HepG2 (cell line): Measurements from ENCODE around the gene NEK8. TPM values are rescaled to one million over a fixed set of nuclear protein-coding genes. Genes with fewer than 3 reads are reported as not detected.

Source experiments
- CREBL2 ChIP-seq: sonication (generic); formaldehyde crosslinking; IDR thresholded peaks from 2 replicates; pipeline ENCODE4 v1.8.1; 2023; ENCODE audit warnings: missing genetic modification reagents, mild to moderate bottlenecking, borderline replicate concordance
- FOXA1 ChIP-seq, 2 experiments: fragments of 450-650 bp in 1 of 2; sonication (generic) in 1 of 2; formaldehyde crosslinking in 1 of 2; IDR thresholded peaks; 2 replicates each; pipeline versions ENCODE4 v1.4.0 to v1.6.1; 2016 to 2020; ENCODE audit warnings: missing genetic modification reagents in 1 of 2
- HOXA5 ChIP-seq: sonication (generic); formaldehyde crosslinking; IDR thresholded peaks from 2 replicates; pipeline ENCODE4 v1.4.0; 2020; ENCODE audit warnings: missing genetic modification reagents
- MLLT10 ChIP-seq: sonication (generic); formaldehyde crosslinking; IDR thresholded peaks from 2 replicates; pipeline ENCODE4 v1.4.0; 2020; ENCODE audit warnings: missing genetic modification reagents
- NFE2L1 ChIP-seq: sonication (generic); formaldehyde crosslinking; IDR thresholded peaks from 2 replicates; pipeline ENCODE4 v1.4.0; 2020; ENCODE audit warnings: missing genetic modification reagents, mild to moderate bottlenecking, borderline replicate concordance
- NR2F6 ChIP-seq, 2 experiments: IDR thresholded peaks; 2 replicates each; pipeline ENCODE4 v1.6.1; 2016; ENCODE audit warnings: antibody characterized with exemption in 1 of 2, mild to moderate bottlenecking in 1 of 2
- REXO4 ChIP-seq: sonication (generic); formaldehyde crosslinking; IDR thresholded peaks from 2 replicates; pipeline ENCODE4 v1.8.0; 2022; ENCODE audit warnings: missing genetic modification reagents, mild to moderate bottlenecking, borderline replicate concordance
- SALL2 ChIP-seq: sonication (generic); formaldehyde crosslinking; IDR thresholded peaks from 2 replicates; pipeline ENCODE4 v1.8.1; 2023; ENCODE audit warnings: mild to moderate bottlenecking, missing genetic modification reagents, inconsistent platforms
- ZBTB7A ChIP-seq: sonication (generic); formaldehyde crosslinking; IDR thresholded peaks from 2 replicates; pipeline ENCODE4 v1.8.0; 2022; ENCODE audit warnings: mild to moderate bottlenecking, missing genetic modification reagents
- ZNF337 ChIP-seq: sonication (generic); formaldehyde crosslinking; IDR thresholded peaks from 2 replicates; pipeline ENCODE4 v1.5.1; 2020; ENCODE audit warnings: missing genetic modification reagents, low read depth, mild to moderate bottlenecking, borderline replicate concordance
- ZNF547 ChIP-seq: sonication (generic); formaldehyde crosslinking; IDR thresholded peaks from 2 replicates; pipeline ENCODE4 v1.5.1; 2020; ENCODE audit warnings: mild to moderate bottlenecking, missing genetic modification reagents
- ZNF670 ChIP-seq: sonication (generic); formaldehyde crosslinking; IDR thresholded peaks from 2 replicates; pipeline ENCODE4 v1.8.0; 2022; ENCODE audit warnings: mild to moderate bottlenecking, missing genetic modification reagents, borderline replicate concordance
- ZNF7 ChIP-seq: IDR thresholded peaks from 2 replicates; pipeline ENCODE4 v1.6.1; 2016; ENCODE audit warnings: missing biosample characterization, missing genetic modification reagents
- polyA plus RNA-seq, 8 experiments: library from polyadenylated mRNA; depleted of rRNA in 3 of 8; stranded (reverse) in 7 of 8; unstranded in 1 of 8; fragments of >200 nt; fragmentation: Illumina TruSeq in 4 of 8; extraction: Trizol in 4 of 8; gene quantifications; 2 replicates each; pipeline versions ENCODE4 v1.2.1 to v1.2.3, GENCODE V29; 2011 to 2016; ENCODE audit warnings: low read depth in 4 of 8, missing spikeins in 1 of 8, mixed read lengths in 1 of 8; ENCODE audit not compliant: insufficient read depth in 1 of 8
- total RNA-seq, 5 experiments: library from RNA; depleted of rRNA; stranded (reverse); fragments of >200 nt; fragmentation: Illumina TruSeq; extraction: Trizol; gene quantifications; 2 replicates each; pipeline ENCODE4 v1.2.3, GENCODE V29; 2016; ENCODE audit warnings: low read depth in 1 of 5
- TF ChIP-seq, protein P1 (sequence below): sonication (generic); formaldehyde crosslinking; IDR thresholded peaks from 2 replicates; pipeline ENCODE4 v1.4.0; 2020; ENCODE audit warnings: mild to moderate bottlenecking, missing genetic modification reagents
- TF ChIP-seq, protein P2 (sequence below): sonication (generic); formaldehyde crosslinking; IDR thresholded peaks from 2 replicates; pipeline ENCODE4 v1.4.0; 2020; ENCODE audit warnings: mild to moderate bottlenecking, missing genetic modification reagents
- TF ChIP-seq, protein P3 (sequence below): IDR thresholded peaks from 2 replicates; pipeline ENCODE4 v1.6.1; 2016; ENCODE audit warnings: mild to moderate bottlenecking
- TF ChIP-seq, protein P4 (sequence below): sonication (generic); formaldehyde crosslinking; conservative IDR thresholded peaks from 2 replicates; pipeline ENCODE4 v1.4.0; 2020; ENCODE audit warnings: missing genetic modification reagents

Gene NEK8
- total and polyA plus RNA-seq, 2 of the 13 experiments (the other 11 are each of a cell fraction or from before 2014, with no cell fraction given) = 5.8 to 13.5 TPM

GRCh38 chr17:28726226-28726626 is 2.4 kb upstream of the NEK8 start, which contains the start of gene TLCD1 (continued):
- TF ChIP-seq FOXA1 (IDR thresholded peaks at IDR 0.05) (no peak), FOXA1 (CRISPR knock-in tag; IDR thresholded peaks at IDR 0.05) (no peak), ZBTB7A (CRISPR knock-in tag) (no peak), MLLT10 (CRISPR knock-in tag) (no peak), SALL2 (CRISPR knock-in tag) (no peak), ZNF7 (no peak), HOXA5 (CRISPR knock-in tag) (no peak), ZNF337 (no peak), NFE2L1 (CRISPR knock-in tag) (no peak), CREBL2 (CRISPR knock-in tag) (peak; percentile 21; the same call in 1 of the 2 replicates), ZNF670 (CRISPR knock-in tag) (peak; percentile 20; the same call in 1 of the 2 replicates), REXO4 (CRISPR knock-in tag) (no peak), ZNF547 (CRISPR knock-in tag) (peak; percentile 6; the same call in 1 of the 2 replicates), NR2F6 (IDR thresholded peaks at IDR 0.05) (no peak), NR2F6 (CRISPR knock-in tag; IDR thresholded peaks at IDR 0.05) (no peak)
- TF ChIP-seq, protein P1, sequence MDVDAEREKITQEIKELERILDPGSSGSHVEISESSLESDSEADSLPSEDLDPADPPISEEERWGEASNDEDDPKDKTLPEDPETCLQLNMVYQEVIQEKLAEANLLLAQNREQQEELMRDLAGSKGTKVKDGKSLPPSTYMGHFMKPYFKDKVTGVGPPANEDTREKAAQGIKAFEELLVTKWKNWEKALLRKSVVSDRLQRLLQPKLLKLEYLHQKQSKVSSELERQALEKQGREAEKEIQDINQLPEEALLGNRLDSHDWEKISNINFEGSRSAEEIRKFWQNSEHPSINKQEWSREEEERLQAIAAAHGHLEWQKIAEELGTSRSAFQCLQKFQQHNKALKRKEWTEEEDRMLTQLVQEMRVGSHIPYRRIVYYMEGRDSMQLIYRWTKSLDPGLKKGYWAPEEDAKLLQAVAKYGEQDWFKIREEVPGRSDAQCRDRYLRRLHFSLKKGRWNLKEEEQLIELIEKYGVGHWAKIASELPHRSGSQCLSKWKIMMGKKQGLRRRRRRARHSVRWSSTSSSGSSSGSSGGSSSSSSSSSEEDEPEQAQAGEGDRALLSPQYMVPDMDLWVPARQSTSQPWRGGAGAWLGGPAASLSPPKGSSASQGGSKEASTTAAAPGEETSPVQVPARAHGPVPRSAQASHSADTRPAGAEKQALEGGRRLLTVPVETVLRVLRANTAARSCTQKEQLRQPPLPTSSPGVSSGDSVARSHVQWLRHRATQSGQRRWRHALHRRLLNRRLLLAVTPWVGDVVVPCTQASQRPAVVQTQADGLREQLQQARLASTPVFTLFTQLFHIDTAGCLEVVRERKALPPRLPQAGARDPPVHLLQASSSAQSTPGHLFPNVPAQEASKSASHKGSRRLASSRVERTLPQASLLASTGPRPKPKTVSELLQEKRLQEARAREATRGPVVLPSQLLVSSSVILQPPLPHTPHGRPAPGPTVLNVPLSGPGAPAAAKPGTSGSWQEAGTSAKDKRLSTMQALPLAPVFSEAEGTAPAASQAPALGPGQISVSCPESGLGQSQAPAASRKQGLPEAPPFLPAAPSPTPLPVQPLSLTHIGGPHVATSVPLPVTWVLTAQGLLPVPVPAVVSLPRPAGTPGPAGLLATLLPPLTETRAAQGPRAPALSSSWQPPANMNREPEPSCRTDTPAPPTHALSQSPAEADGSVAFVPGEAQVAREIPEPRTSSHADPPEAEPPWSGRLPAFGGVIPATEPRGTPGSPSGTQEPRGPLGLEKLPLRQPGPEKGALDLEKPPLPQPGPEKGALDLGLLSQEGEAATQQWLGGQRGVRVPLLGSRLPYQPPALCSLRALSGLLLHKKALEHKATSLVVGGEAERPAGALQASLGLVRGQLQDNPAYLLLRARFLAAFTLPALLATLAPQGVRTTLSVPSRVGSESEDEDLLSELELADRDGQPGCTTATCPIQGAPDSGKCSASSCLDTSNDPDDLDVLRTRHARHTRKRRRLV (CRISPR knock-in tag) = no peak
- TF ChIP-seq, protein P2, sequence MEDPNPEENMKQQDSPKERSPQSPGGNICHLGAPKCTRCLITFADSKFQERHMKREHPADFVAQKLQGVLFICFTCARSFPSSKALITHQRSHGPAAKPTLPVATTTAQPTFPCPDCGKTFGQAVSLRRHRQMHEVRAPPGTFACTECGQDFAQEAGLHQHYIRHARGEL = no peak
- TF ChIP-seq, protein P3, sequence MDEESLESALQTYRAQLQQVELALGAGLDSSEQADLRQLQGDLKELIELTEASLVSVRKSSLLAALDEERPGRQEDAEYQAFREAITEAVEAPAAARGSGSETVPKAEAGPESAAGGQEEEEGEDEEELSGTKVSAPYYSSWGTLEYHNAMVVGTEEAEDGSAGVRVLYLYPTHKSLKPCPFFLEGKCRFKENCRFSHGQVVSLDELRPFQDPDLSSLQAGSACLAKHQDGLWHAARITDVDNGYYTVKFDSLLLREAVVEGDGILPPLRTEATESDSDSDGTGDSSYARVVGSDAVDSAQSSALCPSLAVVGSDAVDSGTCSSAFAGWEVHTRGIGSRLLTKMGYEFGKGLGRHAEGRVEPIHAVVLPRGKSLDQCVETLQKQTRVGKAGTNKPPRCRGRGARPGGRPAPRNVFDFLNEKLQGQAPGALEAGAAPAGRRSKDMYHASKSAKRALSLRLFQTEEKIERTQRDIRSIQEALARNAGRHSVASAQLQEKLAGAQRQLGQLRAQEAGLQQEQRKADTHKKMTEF = no peak
- TF ChIP-seq, protein P4, sequence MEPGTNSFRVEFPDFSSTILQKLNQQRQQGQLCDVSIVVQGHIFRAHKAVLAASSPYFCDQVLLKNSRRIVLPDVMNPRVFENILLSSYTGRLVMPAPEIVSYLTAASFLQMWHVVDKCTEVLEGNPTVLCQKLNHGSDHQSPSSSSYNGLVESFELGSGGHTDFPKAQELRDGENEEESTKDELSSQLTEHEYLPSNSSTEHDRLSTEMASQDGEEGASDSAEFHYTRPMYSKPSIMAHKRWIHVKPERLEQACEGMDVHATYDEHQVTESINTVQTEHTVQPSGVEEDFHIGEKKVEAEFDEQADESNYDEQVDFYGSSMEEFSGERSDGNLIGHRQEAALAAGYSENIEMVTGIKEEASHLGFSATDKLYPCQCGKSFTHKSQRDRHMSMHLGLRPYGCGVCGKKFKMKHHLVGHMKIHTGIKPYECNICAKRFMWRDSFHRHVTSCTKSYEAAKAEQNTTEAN = no peak
- TF ChIP-seq, all 625 proteins: peak for 19
